LNCAP (cell line): ENCODE data around the gene PCDHB7.

ENCODE experiments used
- TF ChIP-seq, protein P1 (sequence below): fragments of 450-650 bp; IDR thresholded peaks from 2 replicates; pipeline ENCODE4 v1.5.1; 2017; ENCODE audit warnings: mild to moderate bottlenecking

The PCDHB7 gene

DNA sequence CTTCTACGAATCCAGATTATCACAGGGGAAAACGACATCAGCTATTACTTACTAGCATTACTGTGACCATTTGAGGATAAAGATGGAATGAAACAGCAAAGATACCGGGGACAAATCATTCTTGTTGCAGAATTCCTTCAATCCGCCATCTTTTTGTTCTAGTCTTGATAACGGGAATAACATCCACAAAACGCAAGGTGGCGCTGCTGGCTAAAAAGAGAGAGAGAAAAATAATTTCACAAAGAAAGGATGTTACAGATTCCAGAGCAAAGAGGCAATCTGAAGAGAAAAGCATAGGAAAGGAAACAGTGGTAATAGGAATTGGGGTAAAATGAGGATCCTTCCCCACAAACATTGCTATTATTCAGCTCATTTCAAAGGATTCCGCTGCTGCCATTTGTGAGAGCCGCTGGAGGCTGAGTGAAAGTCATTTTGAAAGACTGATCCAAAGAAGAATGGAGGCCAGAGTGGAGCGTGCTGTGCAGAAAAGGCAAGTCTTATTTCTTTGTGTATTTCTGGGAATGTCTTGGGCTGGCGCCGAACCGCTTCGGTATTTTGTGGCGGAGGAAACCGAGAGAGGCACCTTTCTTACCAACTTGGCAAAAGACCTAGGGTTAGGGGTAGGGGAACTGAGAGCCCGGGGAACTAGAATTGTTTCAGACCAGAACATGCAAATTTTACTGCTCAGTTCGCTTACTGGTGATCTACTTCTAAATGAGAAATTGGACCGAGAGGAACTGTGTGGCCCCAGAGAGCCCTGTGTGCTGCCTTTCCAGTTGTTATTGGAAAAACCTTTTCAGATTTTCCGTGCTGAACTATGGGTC lies at the start of gene PCDHB7:
TSS of gene PCDHB7 (plus strand) at position 264 of the 824 bp plus-strand sequence. CDS start at position 456, 192 bp downstream.
- TF ChIP-seq, protein P1, sequence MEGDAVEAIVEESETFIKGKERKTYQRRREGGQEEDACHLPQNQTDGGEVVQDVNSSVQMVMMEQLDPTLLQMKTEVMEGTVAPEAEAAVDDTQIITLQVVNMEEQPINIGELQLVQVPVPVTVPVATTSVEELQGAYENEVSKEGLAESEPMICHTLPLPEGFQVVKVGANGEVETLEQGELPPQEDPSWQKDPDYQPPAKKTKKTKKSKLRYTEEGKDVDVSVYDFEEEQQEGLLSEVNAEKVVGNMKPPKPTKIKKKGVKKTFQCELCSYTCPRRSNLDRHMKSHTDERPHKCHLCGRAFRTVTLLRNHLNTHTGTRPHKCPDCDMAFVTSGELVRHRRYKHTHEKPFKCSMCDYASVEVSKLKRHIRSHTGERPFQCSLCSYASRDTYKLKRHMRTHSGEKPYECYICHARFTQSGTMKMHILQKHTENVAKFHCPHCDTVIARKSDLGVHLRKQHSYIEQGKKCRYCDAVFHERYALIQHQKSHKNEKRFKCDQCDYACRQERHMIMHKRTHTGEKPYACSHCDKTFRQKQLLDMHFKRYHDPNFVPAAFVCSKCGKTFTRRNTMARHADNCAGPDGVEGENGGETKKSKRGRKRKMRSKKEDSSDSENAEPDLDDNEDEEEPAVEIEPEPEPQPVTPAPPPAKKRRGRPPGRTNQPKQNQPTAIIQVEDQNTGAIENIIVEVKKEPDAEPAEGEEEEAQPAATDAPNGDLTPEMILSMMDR = peak; percentile 76

DNA sequence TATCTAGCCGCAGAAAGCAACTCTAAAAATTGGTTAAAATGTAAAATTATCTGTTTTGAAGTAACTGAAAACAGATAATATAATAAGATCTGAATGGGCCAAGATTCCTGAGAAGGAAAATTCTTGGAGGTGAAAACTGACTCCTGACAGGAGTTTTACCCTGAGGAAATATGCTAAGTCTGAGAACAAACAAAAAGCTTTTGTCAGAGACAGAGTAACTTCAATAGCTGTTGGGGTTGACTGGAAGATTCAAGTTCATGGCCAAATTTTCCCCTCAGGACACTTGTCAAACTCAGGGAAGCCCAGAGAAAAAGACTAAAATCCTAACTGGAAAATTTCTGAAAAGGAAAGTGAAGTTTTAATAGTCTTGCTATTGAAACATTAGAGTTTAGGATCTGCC lies 45.1 kb upstream of the PCDHB7 start:
- TF ChIP-seq, protein P1 = no peak

DNA sequence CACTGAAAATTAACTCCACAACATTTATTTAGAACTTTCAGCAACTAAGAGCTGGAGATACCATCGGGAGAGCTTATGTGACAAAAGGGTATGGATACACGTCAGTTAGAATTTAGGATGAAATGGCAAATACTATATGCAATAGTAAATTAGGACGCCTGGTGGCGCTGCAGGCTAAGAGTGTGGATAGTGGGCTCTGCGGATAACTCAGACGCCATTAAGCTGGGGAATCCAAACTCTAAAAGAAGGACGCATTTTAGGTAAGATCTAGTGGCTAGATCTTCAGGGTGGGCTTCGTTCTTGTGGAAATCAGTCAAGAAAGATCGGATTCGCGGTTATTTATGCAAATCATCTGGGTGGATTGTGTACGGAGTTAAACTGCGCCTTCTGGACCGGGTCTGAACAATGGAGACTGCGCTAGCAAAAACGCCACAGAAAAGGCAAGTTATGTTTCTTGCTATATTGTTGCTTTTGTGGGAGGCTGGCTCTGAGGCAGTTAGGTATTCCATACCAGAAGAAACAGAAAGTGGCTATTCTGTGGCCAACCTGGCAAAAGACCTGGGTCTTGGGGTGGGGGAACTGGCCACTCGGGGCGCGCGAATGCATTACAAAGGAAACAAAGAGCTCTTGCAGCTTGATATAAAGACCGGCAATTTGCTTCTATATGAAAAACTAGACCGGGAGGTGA lies 37.3 kb upstream of the PCDHB7 start, which contains the start of gene PCDHB5:
TSS of gene PCDHB5 (plus strand) at position 177 of the 688 bp plus-strand sequence. CDS start at position 406, 229 bp downstream.
- TF ChIP-seq, protein P1 = peak; percentile 76

DNA sequence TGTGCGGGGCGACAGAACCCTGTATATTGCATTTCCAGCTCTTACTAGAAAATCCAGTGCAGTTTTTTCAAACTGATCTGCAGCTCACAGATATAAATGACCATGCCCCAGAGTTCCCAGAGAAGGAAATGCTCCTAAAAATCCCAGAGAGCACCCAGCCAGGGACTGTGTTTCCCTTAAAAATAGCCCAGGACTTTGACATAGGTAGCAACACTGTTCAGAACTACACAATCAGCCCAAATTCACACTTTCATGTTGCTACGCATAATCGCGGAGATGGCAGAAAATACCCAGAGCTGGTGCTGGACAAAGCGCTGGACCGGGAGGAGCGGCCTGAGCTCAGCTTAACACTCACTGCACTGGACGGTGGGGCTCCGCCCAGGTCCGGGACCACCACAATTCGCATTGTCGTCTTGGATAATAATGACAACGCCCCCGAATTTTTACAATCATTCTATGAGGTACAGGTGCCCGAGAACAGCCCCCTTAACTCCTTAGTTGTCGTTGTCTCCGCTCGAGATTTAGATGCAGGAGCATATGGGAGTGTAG lies 36.7 kb upstream of the PCDHB7 start:
- TF ChIP-seq, protein P1 = no peak

DNA sequence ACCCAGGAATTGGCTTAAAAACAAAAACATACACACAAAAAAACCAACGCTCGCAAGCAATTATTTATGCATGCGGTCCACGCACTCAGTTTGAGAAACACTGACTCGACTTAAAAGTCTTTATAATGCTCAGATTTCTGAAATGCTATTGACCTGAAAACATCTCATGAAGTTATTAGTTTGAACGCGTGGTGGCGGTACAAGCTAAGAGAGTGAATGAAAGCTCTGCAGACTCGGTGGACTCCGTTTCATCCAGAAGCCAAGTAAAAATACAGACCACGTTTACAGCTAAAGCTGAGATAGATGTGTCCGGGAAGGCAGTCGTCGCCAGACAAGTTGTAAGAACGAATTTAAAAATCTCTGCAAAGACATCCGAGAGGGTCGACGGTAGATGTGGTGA lies 22.6 kb upstream of the PCDHB7 start, which contains the start of gene PCDHB6:
TSS of gene PCDHB6 (plus strand) at position 246 of the 400 bp plus-strand sequence. CDS start 201 bp downstream, outside the sequence.
- TF ChIP-seq, protein P1 = peak; percentile 48

DNA sequence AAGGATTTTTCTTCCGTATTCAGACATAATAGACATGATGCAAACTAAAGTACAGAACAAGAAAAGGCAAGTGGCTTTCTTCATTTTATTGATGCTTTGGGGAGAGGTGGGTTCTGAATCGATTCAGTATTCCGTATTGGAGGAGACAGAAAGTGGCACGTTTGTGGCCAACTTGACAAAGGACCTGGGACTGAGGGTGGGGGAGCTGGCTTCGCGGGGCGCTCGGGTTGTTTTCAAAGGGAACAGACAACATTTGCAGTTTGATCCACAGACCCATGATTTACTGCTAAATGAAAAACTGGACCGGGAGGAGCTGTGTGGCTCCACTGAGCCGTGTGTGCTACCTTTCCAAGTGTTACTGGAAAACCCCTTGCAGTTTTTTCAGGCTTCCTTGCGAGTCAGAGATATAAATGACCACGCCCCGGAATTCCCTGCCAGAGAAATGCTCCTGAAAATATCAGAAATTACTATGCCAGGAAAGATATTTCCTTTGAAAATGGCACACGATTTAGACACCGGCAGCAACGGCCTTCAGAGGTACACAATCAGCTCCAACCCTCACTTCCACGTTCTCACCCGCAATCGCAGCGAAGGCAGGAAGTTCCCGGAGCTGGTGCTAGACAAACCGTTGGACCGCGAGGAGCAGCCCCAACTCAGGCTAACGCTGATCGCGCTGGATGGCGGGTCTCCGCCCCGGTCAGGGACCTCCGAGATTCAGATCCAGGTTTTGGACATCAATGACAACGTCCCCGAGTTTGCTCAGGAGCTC lies 22.0 kb upstream of the PCDHB7 start:
- TF ChIP-seq, protein P1 = no peak

DNA sequence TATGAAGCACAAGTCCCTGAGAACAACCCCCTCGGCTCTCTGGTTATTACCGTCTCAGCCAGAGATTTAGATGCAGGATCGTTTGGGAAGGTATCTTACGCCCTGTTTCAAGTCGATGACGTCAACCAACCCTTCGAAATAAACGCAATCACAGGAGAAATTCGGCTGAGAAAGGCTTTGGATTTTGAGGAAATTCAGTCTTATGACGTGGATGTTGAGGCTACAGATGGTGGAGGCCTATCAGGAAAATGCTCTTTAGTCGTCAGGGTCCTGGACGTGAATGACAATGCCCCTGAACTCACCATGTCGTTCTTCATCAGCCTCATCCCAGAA lies 21.5 kb upstream of the PCDHB7 start:
- TF ChIP-seq, protein P1 = no peak
